HG02642 (cell line): Measurements from ENCODE around the gene GADD45G.
A peak's percentile ranks its signal among the peaks of the same experiment; 100 is the strongest.

Experiments
- ATAC-seq: cut with Tn5 transposase; IDR thresholded peaks from one replicate; pipeline ENCODE4 v1.9.1; 2021; ENCODE audit warnings: mild to moderate bottlenecking; ENCODE audit not compliant: unreplicated experiment, poor library complexity

The GADD45G gene, protein sequence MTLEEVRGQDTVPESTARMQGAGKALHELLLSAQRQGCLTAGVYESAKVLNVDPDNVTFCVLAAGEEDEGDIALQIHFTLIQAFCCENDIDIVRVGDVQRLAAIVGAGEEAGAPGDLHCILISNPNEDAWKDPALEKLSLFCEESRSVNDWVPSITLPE

GRCh38 chr9:89604729-89605464, at the start of gene GADD45G:
GADD45G (plus strand) TSS chr9:89605012; CDS start chr9:89605122, 110 bp downstream.
- ATAC-seq: peak; percentile 53

DNA sequence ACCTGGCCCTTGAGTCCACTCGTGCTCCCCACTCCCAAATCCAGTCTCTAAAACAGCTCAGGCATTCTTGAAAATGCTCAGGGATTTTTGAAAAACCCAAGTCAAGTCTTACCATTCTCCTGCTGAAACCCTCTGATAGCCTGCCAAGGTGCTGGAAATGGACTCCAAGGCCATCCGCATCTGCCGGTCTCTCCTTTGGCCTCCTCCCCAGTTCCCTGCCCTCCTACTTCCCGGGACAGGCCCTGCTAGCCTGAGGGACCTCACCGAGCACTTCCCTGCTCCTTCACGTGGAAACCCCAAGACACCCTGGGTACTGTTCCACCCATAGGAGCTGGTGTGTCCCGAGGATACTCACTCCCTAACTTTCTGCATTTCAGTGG, 49.8 kb upstream of the GADD45G start:
- ATAC-seq: no peak

GRCh38 chr9:89555451-89556375, 49.1 kb upstream of the GADD45G start:
- peak; percentile 65 for ATAC-seq

GRCh38 chr9:89558196-89558899, 46.5 kb upstream of the GADD45G start:
- no peak for ATAC-seq

- no peak for ATAC-seq
Measured at GRCh38 chr9:89558948-89559347, 45.9 kb upstream of the GADD45G start.

DNA sequence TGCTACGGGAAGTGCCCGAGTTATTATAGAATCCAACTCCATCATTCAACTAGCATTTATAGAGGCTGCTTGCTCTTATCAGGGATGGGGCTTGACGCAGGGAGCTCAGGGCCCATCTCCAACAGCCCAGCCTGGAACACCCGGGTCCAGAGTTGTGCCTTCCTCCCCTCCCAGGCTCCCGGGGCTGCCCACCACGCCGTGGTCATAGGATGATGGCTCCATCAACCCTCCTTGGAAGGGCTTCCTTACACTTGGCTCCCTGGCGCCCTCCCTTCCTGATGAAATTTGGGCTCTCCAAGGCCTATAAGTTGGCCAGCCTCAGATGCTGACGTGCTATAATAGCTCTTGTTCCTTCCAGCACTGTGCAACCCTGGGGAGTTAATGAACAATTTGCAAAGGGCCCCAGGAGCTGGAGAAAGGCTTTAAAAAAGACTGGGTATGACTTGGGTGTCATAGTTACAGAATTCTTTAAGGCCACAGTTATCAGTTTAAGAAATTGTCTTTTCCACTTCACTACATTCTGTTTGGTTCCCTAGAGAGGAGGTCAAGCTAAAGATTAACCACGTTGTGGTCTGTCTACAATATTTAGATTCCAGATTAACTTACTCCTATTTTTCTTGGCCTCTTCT, 42.5 kb upstream of the GADD45G start:
- peak; percentile 45 for ATAC-seq

DNA sequence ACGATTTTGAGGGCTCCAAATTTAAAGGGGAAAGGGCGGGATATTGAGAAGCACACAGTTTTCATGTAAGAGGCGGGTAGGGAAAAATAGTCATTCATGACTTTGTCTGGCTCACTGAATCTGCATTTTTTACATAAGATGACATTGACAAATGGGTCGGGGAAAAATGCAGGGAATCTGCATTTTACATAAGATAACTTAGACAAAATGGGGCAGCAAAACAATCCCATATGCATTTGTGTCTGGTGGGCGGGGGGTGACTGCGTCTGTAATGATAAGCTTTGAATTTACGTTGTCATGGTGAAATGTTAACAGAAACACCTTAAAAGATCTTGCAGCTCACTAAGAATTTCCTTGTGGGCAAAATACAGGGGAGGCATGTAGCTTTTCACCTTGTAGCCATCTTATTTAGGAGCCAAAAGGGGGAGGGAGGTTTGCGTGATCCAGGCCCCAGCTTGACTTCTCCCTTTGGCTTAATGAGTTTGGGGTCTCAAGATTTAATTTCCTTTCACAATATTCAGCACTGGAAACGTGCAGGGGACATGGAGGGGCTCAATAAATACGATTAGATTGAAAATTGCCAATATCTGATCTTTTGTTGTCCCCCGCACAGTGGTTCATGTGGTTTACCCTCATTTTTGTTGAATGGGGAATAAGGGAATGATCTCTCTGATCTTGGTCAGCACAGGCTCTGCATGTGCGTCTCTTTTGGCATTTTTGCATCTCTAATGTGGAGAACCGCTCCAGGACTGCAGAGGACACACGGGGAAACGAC, 41.1 kb upstream of the GADD45G start:
- ATAC-seq: no peak

DNA sequence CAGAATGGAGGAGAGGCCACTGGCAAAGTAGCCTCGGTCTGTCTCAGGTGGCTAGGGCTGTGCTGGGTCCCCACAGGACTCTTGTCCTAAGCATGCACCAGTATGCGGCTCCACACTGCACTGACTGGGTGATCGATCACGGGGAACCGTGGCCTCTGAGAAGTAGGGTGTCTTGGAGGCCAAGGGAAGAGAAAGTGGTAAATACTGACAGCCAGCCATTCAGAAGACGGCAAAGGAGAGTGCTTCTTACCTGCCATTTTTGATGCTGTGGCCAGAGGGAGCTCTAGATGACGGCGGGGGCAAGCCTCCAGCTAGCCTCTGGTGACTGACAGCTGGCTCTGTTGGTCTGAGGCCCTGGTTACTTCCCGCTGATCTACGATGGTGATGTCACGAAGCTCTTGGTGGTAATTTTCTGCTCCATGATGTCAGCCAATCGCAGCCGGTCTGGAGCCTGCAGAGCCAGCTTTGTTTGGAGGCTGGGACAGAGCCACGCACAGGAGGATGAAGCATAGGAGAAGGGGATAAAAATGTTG, 40.4 kb upstream of the GADD45G start:
- ATAC-seq: peak; percentile 71

DNA sequence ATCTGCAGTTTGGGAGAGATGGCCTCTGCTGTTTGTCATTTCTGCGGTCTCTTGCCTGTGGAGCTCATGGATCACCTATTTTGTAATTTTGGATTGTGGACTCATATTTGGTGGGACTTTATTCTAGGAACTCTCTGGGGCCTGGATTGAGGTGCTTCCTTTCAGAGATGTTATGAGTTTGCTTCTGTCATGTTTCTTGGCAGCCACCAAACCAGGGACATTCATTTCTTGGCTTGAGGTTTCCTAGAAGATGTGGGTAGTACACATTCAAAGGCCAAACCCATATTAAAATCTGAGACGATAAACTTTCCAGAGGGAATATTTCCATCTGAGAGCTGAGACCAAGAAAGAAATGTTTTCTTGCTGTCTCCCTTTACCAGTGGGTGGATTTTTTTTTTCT, 37.2 kb upstream of the GADD45G start:
- ATAC-seq: no peak

DNA sequence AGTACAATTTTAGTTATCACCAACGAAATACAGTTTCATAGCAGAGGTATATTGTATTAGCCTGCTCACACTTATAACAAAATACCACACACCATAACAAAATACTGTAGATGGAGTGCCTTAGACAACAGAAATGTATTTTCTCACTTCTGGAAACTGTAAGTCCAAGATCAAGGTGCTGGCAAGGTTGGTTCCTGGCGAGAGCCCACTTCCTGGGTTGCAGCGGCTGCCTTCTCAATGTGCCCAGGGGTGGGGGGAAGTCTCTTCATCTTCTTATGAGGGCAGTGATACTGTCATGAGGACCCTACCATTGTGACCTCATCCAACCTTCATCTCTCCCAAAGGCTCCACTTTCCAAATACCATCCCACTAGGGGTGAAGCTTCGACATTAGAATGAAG, 30.5 kb upstream of the GADD45G start:
- ATAC-seq: no peak

DNA sequence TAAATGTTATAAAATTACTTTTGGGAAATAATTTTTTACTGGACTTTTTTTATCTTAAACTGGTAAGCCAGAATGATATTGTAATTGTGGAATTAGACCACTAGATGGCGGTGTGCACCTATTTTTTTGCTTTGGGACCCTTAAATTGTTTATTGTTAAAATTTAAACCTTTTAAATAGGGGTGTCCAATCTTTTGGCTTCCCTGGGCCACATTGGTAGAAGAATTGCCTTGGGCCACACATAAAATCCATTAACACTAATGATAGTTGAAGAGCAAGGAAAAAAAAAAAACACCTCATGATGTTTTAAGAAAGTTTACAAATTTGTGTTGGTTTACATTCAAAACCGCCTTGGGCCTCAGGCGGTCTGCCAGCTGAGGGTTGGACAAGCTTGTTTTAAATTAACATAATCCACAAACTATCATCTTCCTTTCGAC, 28.4 kb upstream of the GADD45G start:
- ATAC-seq: no peak

GRCh38 chr9:89577363-89577762, 27.4 kb upstream of the GADD45G start:
- no peak for ATAC-seq

DNA sequence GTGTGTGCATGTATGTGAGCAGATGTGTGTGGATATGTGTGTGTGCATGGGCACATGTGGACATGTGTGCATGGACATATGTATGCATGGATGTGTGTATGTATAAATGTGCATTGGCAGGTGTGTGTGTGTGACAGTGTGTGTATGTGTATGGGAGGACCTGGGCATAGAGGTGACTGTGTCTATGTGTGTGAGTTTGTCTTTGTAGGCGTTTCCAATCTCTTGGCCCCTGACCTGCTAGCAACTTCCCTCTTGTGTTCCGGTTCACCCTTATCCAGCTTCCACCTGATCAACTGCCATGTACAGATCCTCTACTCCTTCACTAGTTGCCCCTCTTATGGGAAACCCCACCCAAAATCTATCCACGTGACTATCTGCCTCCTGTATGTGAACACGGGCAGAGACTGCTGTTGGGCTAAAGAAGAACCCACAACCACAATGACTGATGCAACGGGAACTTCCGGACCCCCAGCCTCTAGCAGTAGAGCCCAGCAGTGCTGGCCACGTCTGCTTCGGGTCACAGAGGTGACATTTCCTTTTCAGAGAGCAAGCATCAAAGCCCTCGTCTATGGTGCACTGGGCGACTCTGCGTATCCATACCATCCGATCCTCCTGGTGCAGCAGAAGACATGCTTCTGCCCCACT, 24.9 kb upstream of the GADD45G start:
- ATAC-seq: no peak

GRCh38 chr9:89586311-89586710, 18.5 kb upstream of the GADD45G start:
- ATAC-seq: no peak

DNA sequence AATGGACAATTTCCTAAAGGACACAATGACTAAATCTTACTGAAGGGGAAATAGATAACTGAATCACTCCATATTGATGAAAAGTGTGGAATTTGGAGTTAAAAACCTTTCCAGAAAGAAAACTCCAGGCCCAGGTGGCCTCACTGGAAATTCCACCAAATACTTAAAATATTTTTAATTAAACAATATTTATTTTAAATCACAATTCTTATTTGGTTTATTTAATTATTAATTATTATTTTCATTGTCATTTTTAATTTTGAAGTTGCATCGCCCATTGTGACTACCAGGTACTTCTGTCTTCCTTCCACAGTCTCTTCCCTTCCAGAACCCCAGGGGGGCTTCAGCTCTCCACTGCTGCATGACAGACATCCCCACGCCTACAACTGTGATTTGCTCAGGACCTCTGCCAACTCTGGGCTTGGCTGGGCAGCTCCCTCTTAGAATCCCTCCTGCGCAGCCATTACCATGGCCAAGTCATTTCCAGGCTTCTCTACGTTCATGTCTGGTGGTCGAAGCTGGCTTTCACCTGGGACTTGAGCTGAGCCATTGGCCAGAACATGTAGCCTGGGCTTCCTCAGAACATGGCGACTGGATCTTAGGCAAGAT, 16.4 kb upstream of the GADD45G start:
- no peak for ATAC-seq

DNA sequence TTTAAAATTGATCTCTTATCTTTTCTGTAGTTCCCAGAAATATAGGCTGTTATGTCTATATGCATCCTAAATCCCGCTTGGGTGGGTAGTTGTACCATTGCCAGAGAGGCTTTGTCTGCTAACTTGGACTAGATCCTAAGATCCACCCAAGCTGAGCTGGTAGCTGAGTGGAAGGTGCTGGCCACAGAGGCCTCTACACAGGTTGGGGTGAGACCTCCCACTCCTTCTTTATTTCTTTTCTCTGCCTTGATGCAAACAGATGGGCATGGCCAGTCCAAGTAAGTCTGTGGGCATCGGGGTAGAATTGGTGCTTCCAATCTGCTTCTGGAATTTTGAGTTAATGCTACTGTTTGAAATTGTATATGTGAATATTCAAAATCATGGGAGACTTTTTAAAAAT, 14.4 kb upstream of the GADD45G start:
- ATAC-seq: no peak

- ATAC-seq: no peak
Measured at GRCh38 chr9:89591274-89592212, 13.3 kb upstream of the GADD45G start.
